ENCODE measurements around the gene CAMK1D. TPM values are rescaled to one million over a fixed set of nuclear protein-coding genes. Genes with fewer than 3 reads are reported as not detected.
"Not testable (repeated sequence)": the region's sequence is repeated elsewhere in the genome, so short reads cannot be mapped to it uniquely, and the experiment has no call there.

The CAMK1D gene
- total RNA-seq, 2 experiments from 2014 or later = 2.4 to 2.8 TPM

DNA sequence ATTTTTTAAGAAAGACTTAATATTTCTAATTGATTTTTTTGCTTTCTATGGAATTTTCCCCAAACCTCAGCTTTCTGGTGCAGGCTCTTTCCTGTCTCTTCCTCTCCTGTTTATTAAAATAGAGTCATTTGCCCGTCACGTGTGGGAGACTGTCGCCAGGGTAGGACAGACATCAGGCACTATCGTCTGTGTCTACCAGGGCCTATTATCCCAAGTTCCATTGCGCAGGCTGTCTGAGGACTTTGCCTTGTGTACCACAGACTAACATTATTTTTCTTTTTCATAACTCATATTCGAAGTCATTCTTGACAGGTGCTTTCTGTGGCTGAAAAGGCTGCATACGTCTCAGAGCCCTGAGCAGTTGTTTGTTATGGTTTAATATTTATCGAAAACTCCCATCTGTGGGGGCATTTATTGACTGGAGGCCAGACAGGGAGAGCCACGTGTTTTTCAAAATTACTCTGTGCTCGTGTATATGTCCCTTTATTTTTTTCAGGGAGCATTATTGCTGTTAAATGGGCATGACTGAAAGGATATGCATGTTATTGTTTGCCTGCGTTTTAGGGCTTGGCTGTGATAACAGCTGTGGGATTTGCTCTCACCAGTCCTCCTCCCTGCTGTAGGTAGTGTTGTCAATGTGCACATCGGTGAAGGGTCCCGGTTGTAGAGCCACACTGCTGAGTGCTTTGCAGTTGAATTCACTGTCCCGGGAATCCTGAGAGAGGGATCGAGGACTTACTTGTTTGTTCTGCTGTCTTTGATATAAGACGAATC is 89.8 kb downstream of the CAMK1D start:
- peaks cover 3% of the 10 kb centered on the region for H3K9me3 Mint-ChIP-seq (ENCODE audit: low read depth)
- H3K36me3 Mint-ChIP-seq = peaks cover 13% of the 10 kb centered on the region
- CTCF ChIA-PET = no interaction called here
- H3K27ac Mint-ChIP-seq = no peak overlapping the region
- no peaks in the 10 kb centered on the region for H3K27me3 Mint-ChIP-seq
- H3K4me3 Mint-ChIP-seq = no peak overlapping the region
- ATAC-seq (no peak), DNase-seq (no peak)
- no peaks in the 10 kb centered on the region for H3K4me1 Mint-ChIP-seq

DNA sequence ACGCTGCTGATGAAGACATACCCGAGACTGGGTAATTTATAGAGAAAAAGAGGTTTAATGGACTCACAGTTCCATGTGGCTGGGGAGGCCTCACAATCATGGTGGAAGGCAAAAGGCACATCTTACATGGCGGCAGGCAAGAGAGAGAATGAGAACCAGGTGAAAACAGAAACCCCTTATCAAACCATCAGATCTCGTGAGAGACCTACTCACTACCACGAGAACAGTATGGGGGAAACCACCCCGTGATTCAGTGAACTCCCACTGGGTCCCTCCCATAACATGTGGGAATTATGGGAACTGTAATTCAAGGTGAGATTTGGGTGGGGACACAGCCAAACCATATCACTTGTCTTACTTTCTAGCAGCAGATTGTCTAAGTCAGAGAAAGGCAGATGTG is 90.4 kb downstream of the CAMK1D start:
- not testable (repeated sequence) for ATAC-seq

GRCh38 chr10:12443026-12443425 is 93.7 kb downstream of the CAMK1D start:
- no peak overlapping the region for H3K27ac Mint-ChIP-seq

More for the DNA sequence above, 90.4 kb downstream of the CAMK1D start:
- CTCF ChIA-PET; H3K4me3 Mint-ChIP-seq; DNase-seq; H3K9me3 Mint-ChIP-seq (ENCODE audit: low read depth); H3K27me3 Mint-ChIP-seq; H3K27ac Mint-ChIP-seq; H3K4me1 Mint-ChIP-seq: not testable (repeated sequence)
- peaks cover 13% of the 10 kb centered on the region for H3K36me3 Mint-ChIP-seq

DNA sequence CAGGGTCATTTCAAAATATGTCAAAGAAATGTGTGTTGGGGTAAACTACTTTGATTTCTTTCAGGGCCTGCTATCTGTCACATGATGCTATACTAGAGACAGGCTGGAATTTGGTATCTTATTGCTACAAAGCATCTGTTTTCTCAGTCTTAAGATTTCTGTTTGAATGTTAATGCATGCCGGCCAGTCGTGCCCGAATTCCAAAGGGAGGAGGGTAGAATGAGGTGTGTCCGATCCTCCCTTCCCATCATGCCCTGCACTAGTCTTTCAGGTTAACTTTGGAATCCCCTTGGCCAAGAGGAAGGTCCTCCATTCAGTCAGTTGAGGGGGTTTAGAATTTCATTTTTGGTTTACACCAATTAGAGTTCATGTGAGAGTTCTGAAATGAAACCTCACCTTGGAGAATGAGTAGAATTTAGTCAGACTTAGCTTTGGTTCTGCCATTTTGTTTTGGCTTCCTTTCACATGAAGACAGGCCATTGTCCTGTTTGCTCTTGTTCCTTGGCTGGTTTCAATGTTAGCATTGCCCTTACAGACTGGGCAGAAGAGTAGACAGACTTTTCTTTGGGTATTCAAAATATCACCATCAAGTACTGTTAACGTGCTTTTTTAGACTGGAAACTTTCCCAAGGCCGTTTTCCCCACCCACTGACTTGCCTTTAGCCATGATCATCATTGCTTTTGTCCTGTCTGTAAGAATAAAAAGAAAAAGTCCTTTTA is 95.8 kb downstream of the CAMK1D start:
- CTCF ChIA-PET = no interaction called here
- peaks cover 5% of the 10 kb centered on the region for H3K36me3 Mint-ChIP-seq
- no peak overlapping the region for H3K27ac Mint-ChIP-seq
- H3K27me3 Mint-ChIP-seq = peaks cover 22% of the 10 kb centered on the region
- DNase-seq (no peak), ATAC-seq (no peak)
- peaks cover 3% of the 10 kb centered on the region for H3K9me3 Mint-ChIP-seq (ENCODE audit: low read depth)
- H3K4me1 Mint-ChIP-seq = peaks cover 10% of the 10 kb centered on the region
- no peak overlapping the region for H3K4me3 Mint-ChIP-seq

More at GRCh38 chr10:12443026-12443425, 93.7 kb downstream of the CAMK1D start:
- Mint-ChIP-seq H3K9me3 (ENCODE audit: low read depth) (peaks cover 3% of the 10 kb centered on the region), H3K27me3 (peaks cover 12% of the 10 kb centered on the region), H3K4me3 (no peak overlapping the region), H3K36me3 (peaks cover 11% of the 10 kb centered on the region), H3K4me1 (no peaks in the 10 kb centered on the region)
- CTCF ChIA-PET = no interaction called here
- DNase-seq (no peak), ATAC-seq (no peak)

- ATAC-seq (no peak), DNase-seq (no peak)
- peaks cover 5% of the 10 kb centered on the region for H3K36me3 Mint-ChIP-seq
- no peak overlapping the region for H3K4me3 Mint-ChIP-seq
- peaks cover 3% of the 10 kb centered on the region for H3K9me3 Mint-ChIP-seq (ENCODE audit: low read depth)
- no peak overlapping the region for H3K27ac Mint-ChIP-seq
- H3K4me1 Mint-ChIP-seq = peaks cover 10% of the 10 kb centered on the region
- peaks cover 27% of the 10 kb centered on the region for H3K27me3 Mint-ChIP-seq
- CTCF ChIA-PET = no interaction called here
These were observed 96.5 kb downstream of the CAMK1D start for GRCh38 chr10:12445701-12446334.

- ATAC-seq (peak; percentile 4), DNase-seq (no peak)
- Mint-ChIP-seq H3K36me3 (peaks cover 3% of the 10 kb centered on the region), H3K27ac (peak overlapping the region; percentile 64), H3K27me3 (peaks cover 31% of the 10 kb centered on the region), H3K4me1 (peaks cover 10% of the 10 kb centered on the region), H3K9me3 (ENCODE audit: low read depth) (peaks cover under 1% of the 10 kb centered on the region), H3K4me3 (peak overlapping the region; percentile 30)
- CTCF ChIA-PET = no interaction called here
These were observed 99.0 kb downstream of the CAMK1D start for GRCh38 chr10:12448340-12448728.

DNA sequence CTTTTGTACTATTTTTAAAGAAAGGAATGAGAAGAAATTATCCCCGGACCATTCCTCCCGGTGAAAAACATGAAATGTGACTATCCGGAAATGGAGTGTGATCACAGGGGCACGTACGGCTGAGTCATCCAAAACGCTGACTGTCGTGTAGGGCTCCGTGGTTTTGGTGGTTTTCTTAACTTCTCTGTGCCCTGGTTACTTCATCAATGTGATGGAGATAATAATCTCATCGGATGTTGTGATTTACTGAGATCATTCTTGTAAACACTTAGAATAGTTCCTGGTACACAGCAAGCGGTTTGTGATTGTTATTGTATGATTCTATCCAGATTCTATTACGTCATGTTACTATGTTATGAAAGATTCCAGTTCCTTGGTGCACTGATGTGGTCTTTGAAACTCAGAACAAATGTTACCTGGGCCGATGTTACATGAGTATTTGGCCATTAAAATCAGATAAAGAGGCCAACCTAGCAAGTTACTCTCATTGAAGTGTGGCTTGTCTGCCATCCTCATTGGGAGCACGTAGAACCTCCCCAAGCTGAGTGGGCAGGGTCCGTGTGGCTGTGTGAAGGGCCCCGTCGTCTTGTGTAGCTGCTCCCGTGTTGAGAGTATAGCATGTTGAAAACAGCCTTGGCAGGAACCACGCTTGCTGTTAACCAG is 99.5 kb downstream of the CAMK1D start:
- H3K36me3 Mint-ChIP-seq = peaks cover 3% of the 10 kb centered on the region
- H3K4me3 Mint-ChIP-seq = peak overlapping the region; percentile 30
- no peaks in the 10 kb centered on the region for H3K9me3 Mint-ChIP-seq (ENCODE audit: low read depth)
- peak overlapping the region; percentile 64 for H3K27ac Mint-ChIP-seq
- peaks cover 31% of the 10 kb centered on the region for H3K27me3 Mint-ChIP-seq
- DNase-seq = peak; percentile 89
- peak; percentile 93 for ATAC-seq
- CTCF ChIA-PET = interaction anchor here (0.8 kb wide), 1 partner anchor 207 kb away, joined by 3 read pairs; no protein-coding TSS in a partner anchor
- H3K4me1 Mint-ChIP-seq = peaks cover 10% of the 10 kb centered on the region

DNA sequence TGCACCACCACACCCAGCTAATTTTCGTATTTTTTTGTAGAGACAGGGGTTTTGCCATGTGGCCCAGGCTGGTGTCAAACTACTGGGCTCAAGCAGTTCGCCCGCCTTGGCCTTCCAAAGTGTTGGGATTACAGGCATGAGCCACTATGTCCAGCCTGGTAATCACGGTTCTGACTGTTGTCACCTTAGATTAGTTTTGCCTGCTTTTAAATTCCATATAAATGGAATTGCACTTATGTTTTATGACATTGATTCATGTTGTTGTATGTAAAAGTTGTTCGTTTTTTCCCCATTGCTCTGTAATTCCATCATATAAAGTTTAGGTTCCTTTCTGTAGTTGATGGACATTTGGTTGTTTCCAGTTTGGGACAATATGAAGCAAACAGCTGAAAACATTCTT is 106.0 kb downstream of the CAMK1D start:
- CTCF ChIA-PET = no interaction called here
- DNase-seq (no peak), ATAC-seq (no peak)
- no peaks in the 10 kb centered on the region for H3K36me3 Mint-ChIP-seq
- H3K4me1 Mint-ChIP-seq = no peaks in the 10 kb centered on the region
- no peak overlapping the region for H3K4me3 Mint-ChIP-seq
- no peaks in the 10 kb centered on the region for H3K9me3 Mint-ChIP-seq (ENCODE audit: low read depth)
- no peak overlapping the region for H3K27ac Mint-ChIP-seq
- H3K27me3 Mint-ChIP-seq = peaks cover 13% of the 10 kb centered on the region

- Mint-ChIP-seq H3K4me1 (no peaks in the 10 kb centered on the region), H3K27ac (no peak overlapping the region), H3K36me3 (no peaks in the 10 kb centered on the region), H3K4me3 (no peak overlapping the region), H3K9me3 (ENCODE audit: low read depth) (no peaks in the 10 kb centered on the region), H3K27me3 (peaks cover 10% of the 10 kb centered on the region)
- CTCF ChIA-PET = no interaction called here
- no peak for ATAC-seq
- DNase-seq = no peak
These were observed 106.4 kb downstream of the CAMK1D start for GRCh38 chr10:12455766-12456165.

GRCh38 chr10:12459340-12459739 is 110.0 kb downstream of the CAMK1D start:
- H3K4me1 Mint-ChIP-seq = peaks cover 1% of the 10 kb centered on the region
- no peaks in the 10 kb centered on the region for H3K36me3 Mint-ChIP-seq
- no peaks in the 10 kb centered on the region for H3K9me3 Mint-ChIP-seq (ENCODE audit: low read depth)
- ATAC-seq = no peak
- no peak overlapping the region for H3K27ac Mint-ChIP-seq
- H3K4me3 Mint-ChIP-seq = no peak overlapping the region
- CTCF ChIA-PET = no interaction called here
- peaks cover 6% of the 10 kb centered on the region for H3K27me3 Mint-ChIP-seq
- DNase-seq = no peak

- H3K4me1 Mint-ChIP-seq = peaks cover 1% of the 10 kb centered on the region
- H3K36me3 Mint-ChIP-seq = no peaks in the 10 kb centered on the region
- CTCF ChIA-PET = no interaction called here
- peaks cover 6% of the 10 kb centered on the region for H3K27me3 Mint-ChIP-seq
- no peak overlapping the region for H3K27ac Mint-ChIP-seq
- H3K9me3 Mint-ChIP-seq (ENCODE audit: low read depth) = no peaks in the 10 kb centered on the region
- ATAC-seq (no peak), DNase-seq (no peak)
- no peak overlapping the region for H3K4me3 Mint-ChIP-seq
These were observed 110.4 kb downstream of the CAMK1D start for GRCh38 chr10:12459762-12460161.

- ATAC-seq (no peak), DNase-seq (no peak)
- Mint-ChIP-seq H3K27ac (no peak overlapping the region), H3K4me1 (peaks cover 14% of the 10 kb centered on the region), H3K4me3 (no peak overlapping the region), H3K9me3 (ENCODE audit: low read depth) (no peaks in the 10 kb centered on the region), H3K36me3 (no peaks in the 10 kb centered on the region), H3K27me3 (no peaks in the 10 kb centered on the region)
- CTCF ChIA-PET = no interaction called here
These were observed 114.1 kb downstream of the CAMK1D start for GRCh38 chr10:12463459-12463838.

DNA sequence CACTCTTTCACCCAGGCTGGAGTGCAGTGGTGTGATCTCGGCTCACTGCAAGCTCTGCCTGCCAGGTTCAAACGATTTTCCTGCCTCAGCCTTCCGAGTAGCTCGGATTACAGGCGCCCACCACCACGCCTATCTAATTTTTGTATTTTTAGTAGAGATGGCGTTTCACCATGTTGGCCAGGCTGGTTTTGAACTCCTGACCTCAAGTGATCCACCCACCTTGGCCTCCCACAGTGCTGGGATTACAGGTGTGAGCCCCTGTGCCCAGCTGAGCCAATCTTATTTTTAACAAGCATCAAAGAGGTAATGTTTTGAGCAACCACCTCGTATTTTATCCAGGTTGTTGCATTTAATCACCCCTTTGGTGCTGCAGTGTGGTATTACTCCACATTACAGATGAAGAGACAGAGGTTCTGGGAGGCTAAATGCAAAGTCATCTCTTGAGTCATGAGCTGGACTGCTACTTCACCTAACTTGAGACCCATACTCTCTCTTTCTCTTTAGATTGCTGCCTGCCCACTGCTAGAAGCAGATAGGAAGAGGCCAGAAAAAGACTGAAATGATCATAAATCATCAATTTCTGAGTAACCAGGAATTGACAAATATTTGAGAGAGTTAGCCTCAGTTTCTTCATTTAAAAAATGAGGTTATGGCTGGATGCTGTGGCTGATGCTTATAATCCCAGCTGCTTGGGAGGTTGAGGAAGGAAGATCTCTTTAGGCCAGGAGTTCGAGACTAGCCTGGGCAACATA is 116.2 kb downstream of the CAMK1D start:
- no peak overlapping the region for H3K4me3 Mint-ChIP-seq
- no peaks in the 10 kb centered on the region for H3K36me3 Mint-ChIP-seq
- no peak for DNase-seq
- ATAC-seq = no peak
- no peaks in the 10 kb centered on the region for H3K27me3 Mint-ChIP-seq
- H3K4me1 Mint-ChIP-seq = peaks cover 14% of the 10 kb centered on the region
- no peaks in the 10 kb centered on the region for H3K9me3 Mint-ChIP-seq (ENCODE audit: low read depth)
- no peak overlapping the region for H3K27ac Mint-ChIP-seq
- CTCF ChIA-PET = no interaction called here
